Smooth muscle cell (in vitro differentiated cells): ENCODE results near the gene GNB5. TPM values are rescaled to one million over a fixed set of nuclear protein-coding genes. Genes with fewer than 3 reads are reported as not detected.

Source experiments
- DNase-seq: peaks from one replicate; lab custom pipeline; 2025; ENCODE audit not compliant: unreplicated experiment; lab: John Stamatoyannopoulos, UW
- H2AFZ ChIP-seq: fragments of 200-600 bp; sonication (generic); 2 replicates; pipeline ENCODE4 v1.6.0; 2016; ENCODE audit warnings: antibody characterized with exemption, low read depth, mild to moderate bottlenecking
- H3F3A ChIP-seq: fragments of 200-600 bp; sonication (generic); 2 replicates; pipeline ENCODE4 v1.6.0; 2017; ENCODE audit warnings: antibody characterized with exemption, low read depth
- H3K27ac ChIP-seq: fragments of 200-600 bp; sonication (generic); 2 replicates; pipeline ENCODE4 v1.5.1; 2016; ENCODE audit warnings: low read depth, mild to moderate bottlenecking
- H3K27me3 ChIP-seq: fragments of 200-600 bp; sonication (generic); 2 replicates; pipeline ENCODE4 v1.6.1; 2016; ENCODE audit warnings: low read depth, mild to moderate bottlenecking
- H3K36me3 ChIP-seq: fragments of 200-600 bp; sonication (generic); 2 replicates; pipeline ENCODE4 v1.5.1; 2016; ENCODE audit warnings: low read depth
- H3K4me1 ChIP-seq: fragments of 200-600 bp; sonication (generic); 2 replicates; pipeline ENCODE4 v1.5.1; 2016; ENCODE audit warnings: low read depth
- H3K4me2 ChIP-seq: fragments of 200-600 bp; sonication (generic); 2 replicates; pipeline ENCODE4 v1.6.0; 2016; ENCODE audit warnings: mild to moderate bottlenecking
- H3K4me3 ChIP-seq: fragments of 200-600 bp; sonication (generic); 2 replicates; pipeline ENCODE4 v1.5.1; 2016; ENCODE audit warnings: mild to moderate bottlenecking
- H3K79me2 ChIP-seq: fragments of 200-600 bp; sonication (generic); 2 replicates; pipeline ENCODE4 v1.6.0; 2016; ENCODE audit warnings: low read depth, mild to moderate bottlenecking
- H3K9ac ChIP-seq: fragments of 200-600 bp; sonication (generic); 2 replicates; pipeline ENCODE4 v1.6.0; 2016; ENCODE audit warnings: low read depth
- H3K9me3 ChIP-seq: fragments of 200-600 bp; sonication (generic); replicated peaks from 2 replicates; pipeline ENCODE4 v1.5.1; 2016; ENCODE audit warnings: low read depth
- H4K20me1 ChIP-seq: fragments of 200-600 bp; sonication (generic); 2 replicates; pipeline ENCODE4 v1.6.0; 2016; ENCODE audit warnings: low read depth
- CTCF ChIP-seq: fragments of 200-600 bp; sonication (generic); IDR thresholded peaks from 2 replicates; pipeline ENCODE4 v1.5.1; 2017; ENCODE audit warnings: borderline replicate concordance, mild to moderate bottlenecking, antibody characterized with exemption; ENCODE audit not compliant: insufficient read depth, poor library complexity, severe bottlenecking
- WGBS: methylation state at CpG from one replicate; pipeline ENCODE4 v1.1.7; 2016; ENCODE audit warnings: low lambda C conversion rate; 5-methylcytosine and 5-hydroxymethylcytosine counted together
- polyA plus RNA-seq: library from polyadenylated mRNA; unstranded; fragments of >200 nt; fragmentation: Nextera tagmentation; extraction: Ambion mirVana; gene quantifications from 2 replicates; pipeline ENCODE4 v1.2.1, GENCODE V29; 2016
- total RNA-seq: library from RNA; depleted of rRNA; stranded (reverse); fragments of >200 nt; gene quantifications from 2 replicates; pipeline ENCODE4 v1.2.3, GENCODE V29; 2014

Gene GNB5
- total and polyA plus RNA-seq, 2 experiments from 2014 or later, result 14.0 to 25.1 TPM

DNA sequence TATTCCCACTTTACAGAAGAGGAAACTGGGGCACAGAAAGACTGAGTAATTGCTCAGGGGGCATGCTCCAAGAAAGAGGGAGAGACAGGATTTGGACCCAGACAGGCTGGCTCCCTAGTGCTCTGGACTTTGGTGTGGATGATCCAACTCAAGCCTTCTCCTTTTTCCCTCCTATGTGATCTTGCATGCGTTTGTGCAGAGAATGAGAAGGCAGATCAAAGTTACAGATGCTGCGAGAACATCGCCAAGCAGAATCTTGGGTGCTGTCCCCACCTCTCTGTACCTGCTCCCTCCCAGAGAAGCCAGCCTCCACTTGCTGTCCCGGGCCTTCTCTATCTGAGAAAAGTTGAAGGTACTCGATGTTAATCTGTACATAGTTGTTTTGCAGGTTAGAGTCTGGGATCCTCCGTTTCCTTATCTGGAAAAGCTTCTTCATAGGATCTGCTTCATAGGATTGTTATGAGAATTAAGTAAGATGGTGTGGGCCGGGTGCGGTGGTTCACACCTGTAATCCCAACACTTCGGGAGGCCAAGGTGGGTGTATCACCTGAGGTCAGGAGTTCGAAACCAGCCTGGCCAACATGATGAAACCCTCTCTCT, 10.2 kb downstream of the GNB5 start:
- H3K9ac ChIP-seq, result no peak overlapping the region
- H3K4me1 ChIP-seq, result no peaks in the 10 kb centered on the region
- no peaks in the 10 kb centered on the region for H3K9me3 ChIP-seq
- no peaks in the 10 kb centered on the region for H4K20me1 ChIP-seq
- no peak overlapping the region for H3K27ac ChIP-seq
- H2AFZ ChIP-seq, result no peak overlapping the region
- no peaks in the 10 kb centered on the region for H3K36me3 ChIP-seq
- WGBS, result 90% methylated on average over 10 of the region's 10 CpGs
- TF ChIP-seq CTCF, result no peak
- H3K4me3 ChIP-seq, result peak overlapping the region; percentile 62
- no peaks in the 10 kb centered on the region for H3K27me3 ChIP-seq
- H3K79me2 ChIP-seq, result no peaks in the 10 kb centered on the region
- peak overlapping the region; percentile 88 for H3K4me2 ChIP-seq
- DNase-seq, result no peak
- no peaks in the 10 kb centered on the region for H3F3A ChIP-seq

DNA sequence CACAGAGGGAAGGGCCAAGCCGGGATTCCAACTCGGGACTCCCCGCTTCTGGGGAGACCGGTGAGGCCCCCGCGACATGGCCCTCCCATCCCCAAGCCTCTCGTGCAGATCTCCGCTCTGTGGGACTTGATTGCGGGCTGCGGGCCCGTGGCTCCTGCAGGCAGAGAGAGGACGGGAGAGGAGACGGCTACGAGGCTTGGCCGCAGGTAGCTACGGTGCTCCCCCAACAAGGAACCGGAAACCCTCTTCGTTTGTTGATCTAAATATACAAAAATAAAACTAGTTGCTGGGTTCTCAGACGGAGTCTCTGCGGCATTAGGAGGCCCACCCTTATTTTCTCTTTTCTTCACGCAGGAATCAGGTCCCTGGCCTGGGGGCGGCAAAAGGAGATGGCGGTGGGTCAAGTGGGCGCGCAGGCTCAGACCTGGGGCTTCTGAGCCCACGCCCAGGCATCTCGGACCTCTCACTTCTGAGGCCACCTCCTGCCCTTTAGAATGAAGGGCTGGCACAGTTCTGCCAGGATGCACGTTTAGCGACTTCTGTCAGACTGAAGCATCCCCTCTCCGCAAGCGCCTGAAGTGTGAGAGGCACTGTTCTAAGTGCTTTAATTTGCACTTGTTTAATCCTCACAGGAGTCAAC, 10.9 kb downstream of the GNB5 start:
- Histone ChIP-seq H3K4me3 (peak overlapping the region; percentile 62), H3K36me3 (no peaks in the 10 kb centered on the region), H3F3A (no peaks in the 10 kb centered on the region), H3K27me3 (no peaks in the 10 kb centered on the region), H4K20me1 (no peaks in the 10 kb centered on the region), H2AFZ (peak overlapping the region; percentile 99), H3K9me3 (no peaks in the 10 kb centered on the region), H3K4me1 (no peaks in the 10 kb centered on the region), H3K4me2 (peak overlapping the region; percentile 88), H3K9ac (peak overlapping the region; percentile 63), H3K27ac (no peak overlapping the region), H3K79me2 (no peaks in the 10 kb centered on the region)
- WGBS, result 11% methylated on average over 23 of the region's 31 CpGs
- TF ChIP-seq CTCF, result no peak
- no peak for DNase-seq

DNA sequence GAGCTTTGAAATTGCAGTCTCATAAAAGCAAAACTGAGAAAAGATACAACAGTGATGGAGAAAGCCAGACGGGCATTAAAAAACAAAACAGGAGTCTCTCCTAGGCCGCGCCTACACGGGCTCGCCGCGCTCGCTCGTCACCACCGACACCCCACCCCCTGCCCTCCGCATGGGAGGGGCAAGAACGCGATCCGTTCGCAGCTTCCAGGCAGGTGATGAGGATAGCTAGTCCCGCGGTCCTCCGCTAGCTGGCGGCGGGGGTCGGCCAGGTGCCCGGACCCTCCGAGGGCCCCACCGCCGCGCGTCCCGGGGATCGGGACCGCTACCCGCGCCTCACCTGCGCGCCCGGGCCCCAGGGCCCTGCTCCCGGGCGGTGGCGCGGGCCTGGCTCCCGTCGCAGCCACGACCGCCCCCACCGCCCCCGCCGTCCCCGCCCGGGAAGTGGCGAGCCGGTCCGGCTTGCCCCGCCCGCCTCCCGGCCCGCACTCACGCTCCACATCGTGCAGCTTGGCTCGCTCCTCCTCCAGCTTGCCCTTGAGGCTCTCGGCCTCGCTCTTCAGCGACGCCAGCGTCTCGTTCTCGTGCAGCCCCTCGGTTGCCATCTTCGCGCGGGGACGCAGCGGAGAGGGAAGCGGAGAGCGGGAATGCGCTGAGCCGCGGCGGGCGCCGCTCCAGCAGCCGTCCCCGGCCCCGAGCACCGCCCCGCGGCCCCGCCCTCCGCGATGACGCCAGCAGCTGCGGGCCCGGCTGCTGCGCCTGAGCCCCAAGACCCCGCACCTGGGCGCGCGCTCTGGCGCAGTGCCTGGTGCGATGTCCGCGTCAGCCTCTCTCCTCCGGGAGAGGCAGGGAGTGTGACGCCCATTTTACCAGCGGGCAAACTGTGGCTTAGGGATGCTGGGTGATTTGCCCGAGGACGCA, 11.7 kb downstream of the GNB5 start:
- WGBS, result 1% methylated on average over 76 of the region's 105 CpGs
- DNase-seq, result peak; percentile 28
- Histone ChIP-seq H3K27ac (peak overlapping the region; percentile 11), H3K79me2 (no peaks in the 10 kb centered on the region), H3K4me1 (no peaks in the 10 kb centered on the region), H3K4me2 (peak overlapping the region; percentile 88), H3F3A (no peaks in the 10 kb centered on the region), H3K4me3 (peak overlapping the region; percentile 62), H2AFZ (peak overlapping the region; percentile 99), H3K9me3 (no peaks in the 10 kb centered on the region), H3K9ac (peak overlapping the region; percentile 63), H3K27me3 (no peaks in the 10 kb centered on the region), H4K20me1 (no peaks in the 10 kb centered on the region), H3K36me3 (no peaks in the 10 kb centered on the region)
- no peak for TF ChIP-seq CTCF
